Muscle of arm (tissue), 14 donors: Measurements from ENCODE around the gene RNU5D-1. TPM values are rescaled to one million over a fixed set of nuclear protein-coding genes. Genes with fewer than 3 reads are reported as not detected.
"Not testable (repeated sequence)": the region's sequence is repeated elsewhere in the genome, so short reads cannot be mapped to it uniquely, and the experiment has no call there.

ENCODE experiments used
- DNase-seq: peaks from one replicate; pipeline ENCODE4 v3.0.0-alpha.2; 2013
- long read RNA-seq, 11 donors: transcript quantifications; one replicate each; lab custom pipeline, GENCODE V29; 2026
- polyA plus RNA-seq, 12 donors: library from polyadenylated mRNA; unstranded; fragments of 120-200 nt; gene quantifications; one replicate each; pipeline ENCODE4 v1.2.1, GENCODE V29; 2013; ENCODE audit not compliant: insufficient read length in 12 of 12

The RNU5D-1 gene
- polyA plus RNA-seq = not detected
- long read RNA-seq, donor 1 = 0 reads
- long read RNA-seq, donor 2 = 0 reads
- long read RNA-seq, donor 3 = 0 reads
- long read RNA-seq, donor 4 = 0 reads
- long read RNA-seq, donor 5 = 0 reads
- long read RNA-seq, donor 6, partial matches to known transcripts = 0 of 1 reads
- long read RNA-seq, donor 6, other reads (novel, unspliced or antisense) = 0 of 1 reads
- long read RNA-seq, donor 7 = 0 reads
- long read RNA-seq, donor 8 = 0 reads
- long read RNA-seq, donor 9 = 0 reads
- long read RNA-seq, donor 10 = 0 reads
- long read RNA-seq, donor 11 = 0 reads

DNA sequence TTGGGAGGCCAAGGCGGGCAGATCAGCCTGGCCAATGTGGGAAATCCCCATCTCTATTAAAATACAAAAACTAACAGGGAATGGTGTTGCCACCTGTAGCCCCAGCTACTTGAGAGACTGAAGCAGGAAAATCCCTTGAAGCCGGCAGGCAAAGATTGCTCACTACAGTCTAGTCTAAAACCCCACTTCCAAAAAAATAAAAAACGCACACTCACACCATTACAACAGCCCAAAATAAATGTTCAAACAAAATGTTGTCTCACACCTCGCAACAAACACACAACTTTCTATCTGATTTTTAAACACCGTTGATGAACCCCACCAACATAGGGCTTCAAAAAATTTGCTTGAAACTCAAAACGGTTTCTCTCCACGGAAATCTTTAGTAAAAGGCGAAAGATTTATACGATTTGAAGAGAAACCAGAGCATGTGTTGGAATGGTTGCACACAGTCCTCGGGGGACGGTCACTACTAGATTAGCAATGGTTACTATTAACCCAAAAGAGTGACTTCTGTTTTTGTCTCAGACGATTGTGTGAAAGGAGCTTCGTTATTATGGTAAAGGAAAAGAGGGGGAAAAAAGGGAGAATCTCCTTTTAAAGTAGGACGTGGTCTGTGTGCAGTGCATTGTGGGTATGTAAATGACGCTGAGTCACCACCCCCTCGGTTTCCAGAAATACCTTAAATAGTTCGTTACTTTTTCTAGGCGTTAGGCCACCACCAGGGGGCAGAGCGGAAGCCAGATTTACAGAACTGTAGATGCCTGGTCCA, at the start of gene RNU5D-1:
RNU5D-1 (minus strand) TSS at position 430 of the 772 bp plus-strand sequence.
- peak; percentile 95 for DNase-seq

- no peak for DNase-seq
Measured at GRCh38 chr1:44780583-44781121, 49.7 kb upstream of the RNU5D-1 start.

DNA sequence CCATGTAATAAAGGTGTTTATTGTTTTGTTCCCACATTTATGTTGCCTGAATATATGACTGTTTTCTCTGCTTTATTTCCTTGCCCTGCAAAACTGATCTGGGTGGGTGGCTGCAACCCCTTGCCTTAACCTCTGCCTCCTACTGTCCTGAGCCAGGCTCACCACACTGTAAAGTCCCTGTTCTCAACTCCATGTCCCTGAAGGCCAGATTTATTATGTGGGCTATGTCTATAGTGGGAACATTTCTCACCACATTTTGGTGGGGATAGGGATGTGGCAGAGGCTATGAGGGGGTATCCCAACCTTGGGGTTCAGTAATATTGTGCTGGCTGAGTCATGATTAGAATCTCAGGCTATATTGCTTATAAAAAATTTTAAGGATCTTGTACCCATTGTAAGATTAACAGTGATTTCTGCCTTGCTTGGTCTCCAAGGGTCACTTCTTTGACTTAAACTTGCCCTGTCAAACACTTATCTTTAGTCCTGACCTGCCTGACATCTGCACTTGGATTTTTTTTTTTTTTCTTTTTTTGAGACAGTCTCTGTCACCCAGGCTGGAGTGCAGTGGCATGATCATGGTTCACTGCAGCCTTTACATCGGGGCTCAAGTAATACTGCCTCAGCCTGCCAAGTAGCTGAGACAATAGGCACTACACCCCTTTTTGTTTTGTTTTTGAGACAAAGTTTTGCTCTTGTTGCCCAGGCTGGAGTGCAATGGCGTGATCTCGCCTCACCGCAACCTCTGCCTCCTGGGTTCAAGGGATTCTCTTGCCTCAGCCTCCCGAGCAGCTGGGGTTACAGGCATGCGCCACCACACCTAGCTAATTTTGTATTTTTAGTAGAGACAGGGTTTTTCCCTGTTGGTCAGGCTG, 48.0 kb upstream of the RNU5D-1 start:
- DNase-seq = no peak

GRCh38 chr1:44777969-44778635, 47.1 kb upstream of the RNU5D-1 start:
- no peak for DNase-seq

- DNase-seq = no peak
Measured at GRCh38 chr1:44777547-44777946, 46.6 kb upstream of the RNU5D-1 start.

DNA sequence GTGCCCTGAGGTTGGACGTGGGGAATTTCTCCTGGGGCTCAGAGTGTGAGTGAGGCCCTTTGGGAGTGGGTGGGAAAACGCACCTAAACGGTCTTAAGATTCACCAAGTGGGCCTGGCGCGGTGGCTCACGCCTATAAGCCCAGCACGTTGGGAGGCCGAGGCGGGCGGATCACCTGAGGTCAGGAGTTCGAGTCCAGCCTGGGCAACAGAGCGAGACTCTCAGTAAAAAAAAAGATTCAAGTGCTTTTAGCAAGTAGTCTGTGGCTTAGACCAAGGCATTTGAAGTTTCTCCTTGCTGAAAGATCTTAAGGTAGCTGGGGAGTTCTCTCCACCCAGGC, 45.7 kb upstream of the RNU5D-1 start:
- no peak for DNase-seq

GRCh38 chr1:44775930-44776729, 45.2 kb upstream of the RNU5D-1 start:
- no peak for DNase-seq

DNA sequence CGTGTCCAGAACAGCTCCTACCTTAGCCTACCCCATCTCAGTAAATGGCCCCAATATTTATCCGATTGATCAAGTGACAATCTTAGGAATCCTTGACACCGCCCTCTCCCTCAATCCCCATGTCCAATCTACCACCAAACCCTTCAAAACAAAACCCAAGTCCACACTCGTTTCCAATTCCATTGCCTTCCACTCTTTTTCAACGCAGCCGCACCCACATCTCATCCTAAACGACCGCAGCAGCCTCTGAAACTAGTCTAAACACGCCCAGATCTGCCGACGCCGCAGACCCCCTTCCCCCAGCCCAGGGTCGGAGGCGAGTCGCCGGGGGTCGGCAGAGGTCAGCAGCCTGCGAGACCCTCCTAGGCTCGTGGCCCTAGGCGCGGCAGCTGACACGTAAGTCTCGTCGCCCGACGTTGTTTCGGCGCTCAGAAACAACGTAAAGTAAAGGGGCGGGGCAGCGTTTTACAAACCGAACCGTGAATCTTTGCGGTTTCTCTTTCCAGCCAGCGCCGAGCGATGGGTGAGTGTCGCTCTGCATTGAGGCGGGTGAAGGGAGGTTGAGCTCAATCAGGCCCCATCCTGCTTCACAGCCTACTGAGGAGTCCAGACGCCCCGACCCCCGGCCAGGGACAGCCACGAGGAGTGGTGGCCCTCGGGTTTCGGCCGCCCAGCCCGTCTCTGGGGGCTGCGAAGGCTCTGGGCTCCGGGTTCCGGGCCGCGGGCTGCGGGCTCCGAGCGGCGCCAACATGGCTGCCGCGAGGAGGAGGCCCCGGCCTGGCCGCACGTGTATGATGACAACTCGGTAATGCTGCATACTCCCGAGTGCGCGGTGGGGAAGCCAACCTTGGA, 44.3 kb upstream of the RNU5D-1 start, which contains the start of gene RPS8:
RPS8 (plus strand) TSS at position 463 of the 852 bp plus-strand sequence; CDS start at position 520, 57 bp downstream.
- DNase-seq = peak; percentile 97

- not testable (repeated sequence) for DNase-seq
Measured at GRCh38 chr1:44766421-44766820, 35.5 kb upstream of the RNU5D-1 start.

- DNase-seq = no peak
Measured at GRCh38 chr1:44760876-44761275, 29.9 kb upstream of the RNU5D-1 start.

- no peak for DNase-seq
Measured at GRCh38 chr1:44759077-44759476, 28.1 kb upstream of the RNU5D-1 start.

- DNase-seq = no peak
Measured at GRCh38 chr1:44757420-44757819, 26.4 kb upstream of the RNU5D-1 start.

GRCh38 chr1:44747878-44748277, 16.9 kb upstream of the RNU5D-1 start:
- DNase-seq = no peak

- DNase-seq = no peak
Measured at GRCh38 chr1:44743211-44743610, 12.2 kb upstream of the RNU5D-1 start.

DNA sequence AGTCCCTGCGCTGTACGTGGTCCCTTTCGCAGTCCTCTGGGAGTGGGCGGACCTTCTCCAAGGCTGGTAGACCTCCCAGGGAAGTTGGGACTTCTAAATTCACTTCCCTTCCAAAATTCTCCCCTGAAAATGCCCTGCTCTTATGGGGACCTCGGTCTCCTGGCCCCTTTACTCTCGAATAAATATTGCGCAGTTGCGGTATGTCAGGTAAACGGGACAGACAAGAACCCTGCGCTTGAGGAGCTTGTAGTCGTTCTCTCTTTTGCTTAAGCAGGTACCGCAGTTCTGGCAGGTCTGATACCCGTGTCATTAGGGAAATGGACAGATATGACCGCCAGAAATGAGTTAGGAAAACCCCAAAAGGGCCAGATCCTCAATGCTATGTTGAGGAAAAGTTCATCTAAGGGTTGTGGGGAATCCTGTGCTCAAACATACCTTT, 9.2 kb upstream of the RNU5D-1 start:
- DNase-seq = no peak

GRCh38 chr1:44739307-44740178, 8.6 kb upstream of the RNU5D-1 start, which contains the start of gene KIF2C:
TSS of gene KIF2C (plus strand) at chr1:44739837. CDS start at chr1:44739933, 96 bp downstream.
- DNase-seq = peak; percentile 98

- not testable (repeated sequence) for DNase-seq
Measured at GRCh38 chr1:44738953-44739306, 8.0 kb upstream of the RNU5D-1 start.

DNA sequence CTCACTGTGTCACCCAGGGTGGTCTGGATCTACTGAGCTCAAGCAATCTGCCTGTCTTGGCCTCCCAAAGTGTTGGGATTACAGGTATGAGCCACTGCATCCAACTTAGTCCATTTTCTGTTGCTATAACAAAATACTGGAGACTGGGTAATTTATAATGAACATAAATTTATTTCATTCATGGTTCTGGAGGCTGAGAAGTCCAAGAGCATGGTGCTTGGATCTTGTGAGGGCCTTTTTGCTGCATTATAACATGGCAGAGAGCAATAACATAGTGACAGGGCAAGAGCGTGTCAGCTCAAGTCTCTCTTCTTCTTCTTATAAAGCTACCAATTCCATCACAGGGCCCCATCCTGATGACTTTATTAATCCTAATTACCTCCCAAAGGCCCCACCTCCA, 5.0 kb upstream of the RNU5D-1 start:
- no peak for DNase-seq
